ENCODE results near the gene PIGP. TPM values are rescaled to one million over a fixed set of nuclear protein-coding genes. Genes with fewer than 3 reads are reported as not detected.

PIGP gene
- total RNA-seq, 4 donors from 2014 or later, result 21.8 to 31.8 (median 25.5) TPM

DNA sequence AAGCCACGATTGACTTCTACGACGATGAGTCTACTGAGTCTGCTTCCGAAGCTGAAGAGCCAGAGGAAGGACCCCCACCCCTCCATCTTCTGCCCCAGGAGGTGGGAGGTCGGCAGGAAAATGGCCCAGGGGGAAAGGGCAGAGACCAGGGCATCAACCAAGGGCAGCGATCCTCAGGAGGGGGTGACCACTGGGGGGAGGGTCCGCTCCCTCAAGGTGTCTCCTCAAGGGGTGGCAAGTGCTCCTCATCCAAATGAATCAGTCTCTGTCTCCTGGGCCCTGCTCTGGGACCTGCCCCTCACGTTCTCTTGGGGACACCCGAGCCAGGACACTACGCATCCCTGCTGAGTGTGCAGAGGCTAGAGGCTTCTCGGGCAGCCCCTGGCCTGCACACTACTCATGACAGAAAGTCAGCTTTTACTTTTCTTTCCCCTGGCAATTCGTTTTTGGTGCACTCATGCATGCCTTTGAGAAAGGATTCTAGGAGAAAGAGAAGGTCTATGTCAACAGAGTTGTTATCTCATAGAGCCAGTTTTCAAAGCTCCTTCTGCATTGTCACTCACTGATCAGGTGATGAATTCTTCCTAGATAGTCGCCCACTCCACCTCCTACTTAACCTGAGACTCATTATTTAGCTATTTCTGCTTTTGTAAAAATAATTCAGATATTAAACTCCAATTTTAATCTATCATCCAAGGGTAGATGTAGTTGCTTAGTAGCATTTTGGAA, 54.8 kb downstream of the PIGP start:
- no peak for TF ChIP-seq POLR2A (IDR thresholded peaks at IDR 0.05)
- TF ChIP-seq, protein P1, sequence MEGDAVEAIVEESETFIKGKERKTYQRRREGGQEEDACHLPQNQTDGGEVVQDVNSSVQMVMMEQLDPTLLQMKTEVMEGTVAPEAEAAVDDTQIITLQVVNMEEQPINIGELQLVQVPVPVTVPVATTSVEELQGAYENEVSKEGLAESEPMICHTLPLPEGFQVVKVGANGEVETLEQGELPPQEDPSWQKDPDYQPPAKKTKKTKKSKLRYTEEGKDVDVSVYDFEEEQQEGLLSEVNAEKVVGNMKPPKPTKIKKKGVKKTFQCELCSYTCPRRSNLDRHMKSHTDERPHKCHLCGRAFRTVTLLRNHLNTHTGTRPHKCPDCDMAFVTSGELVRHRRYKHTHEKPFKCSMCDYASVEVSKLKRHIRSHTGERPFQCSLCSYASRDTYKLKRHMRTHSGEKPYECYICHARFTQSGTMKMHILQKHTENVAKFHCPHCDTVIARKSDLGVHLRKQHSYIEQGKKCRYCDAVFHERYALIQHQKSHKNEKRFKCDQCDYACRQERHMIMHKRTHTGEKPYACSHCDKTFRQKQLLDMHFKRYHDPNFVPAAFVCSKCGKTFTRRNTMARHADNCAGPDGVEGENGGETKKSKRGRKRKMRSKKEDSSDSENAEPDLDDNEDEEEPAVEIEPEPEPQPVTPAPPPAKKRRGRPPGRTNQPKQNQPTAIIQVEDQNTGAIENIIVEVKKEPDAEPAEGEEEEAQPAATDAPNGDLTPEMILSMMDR (IDR thresholded peaks at IDR 0.05 in 4 of 5, conservative IDR thresholded peaks at IDR 0.05 in 1 of 5), result no peak
- DNase-seq, result no peak
- intact Hi-C loops (cut with DNase I; ENCODE audit: low total_unique reads) (no loop called here), in situ Hi-C loops (cut with MboI; ENCODE audit: low sequenced_read_pairs in 4 of 4) (no loop called here)
- Histone ChIP-seq H3K4me3 (no peak overlapping the region), H3K4me1 (no peaks in the 10 kb centered on the region), H3K9me3 (no peaks in the 10 kb centered on the region), H3K27me3 (peaks cover 0 to 3% (median 0%) of the 10 kb centered on the region in 3 donors), H3K27ac (no peak overlapping the region), H3K36me3 (no peaks in the 10 kb centered on the region)
- ATAC-seq, result no peak

Other genes with a start within 250 kb of the PIGP start
- gene HLCS, start 106.4 kb downstream of the PIGP start, total RNA-seq, result 10 to 100 TPM; 10.6 to 18.4 (median 15.4) TPM
- not detected for gene RIPPLY3, start 66.4 kb downstream of the PIGP start, total RNA-seq
- 10 to 100 TPM; 39.5 to 71.6 (median 44.1) TPM for gene TTC3, start 183 bp upstream of the PIGP start, total RNA-seq
- gene VPS26C, start 194.3 kb upstream of the PIGP start, total RNA-seq, result 10 to 100 TPM; 57.6 to 82.7 (median 75.4) TPM

Data from gastrocnemius medialis (tissue), 4 donors.